ENCODE results near the gene RAB23.

RAB23 gene

GRCh38 chr6:57221191-57221935 is 744 bp downstream of the RAB23 start:
- ATAC-seq (replicated peaks; ENCODE audit: extremely low read depth, poor library complexity, severe bottlenecking), result peak; percentile 54
- H3K36me3 Mint-ChIP-seq (ENCODE audit: insufficient read depth), result peaks cover 9% of the 10 kb centered on the region
- H3K27ac Mint-ChIP-seq (ENCODE audit: low read depth), result peak overlapping the region; percentile 95
- DNase-seq (ENCODE audit: low spot score in 2 of 2), result peak; percentile 19 to 28
- H3K4me1 Mint-ChIP-seq, result peaks cover 10% of the 10 kb centered on the region
- no peaks in the 10 kb centered on the region for H3K9me3 Mint-ChIP-seq
- no peaks in the 10 kb centered on the region for H3K27me3 Mint-ChIP-seq
- H3K4me3 Mint-ChIP-seq, result peak overlapping the region; percentile 98

GRCh38 chr6:57220083-57220703 is 1.9 kb downstream of the RAB23 start:
- Mint-ChIP-seq H3K36me3 (ENCODE audit: insufficient read depth) (peaks cover 9% of the 10 kb centered on the region), H3K4me1 (peaks cover 10% of the 10 kb centered on the region), H3K4me3 (peak overlapping the region; percentile 37), H3K27ac (ENCODE audit: low read depth) (no peak overlapping the region), H3K9me3 (no peaks in the 10 kb centered on the region), H3K27me3 (no peaks in the 10 kb centered on the region)
- ATAC-seq (replicated peaks; ENCODE audit: extremely low read depth, poor library complexity, severe bottlenecking) (no peak), DNase-seq (ENCODE audit: low spot score in 2 of 2) (no peak)

DNA sequence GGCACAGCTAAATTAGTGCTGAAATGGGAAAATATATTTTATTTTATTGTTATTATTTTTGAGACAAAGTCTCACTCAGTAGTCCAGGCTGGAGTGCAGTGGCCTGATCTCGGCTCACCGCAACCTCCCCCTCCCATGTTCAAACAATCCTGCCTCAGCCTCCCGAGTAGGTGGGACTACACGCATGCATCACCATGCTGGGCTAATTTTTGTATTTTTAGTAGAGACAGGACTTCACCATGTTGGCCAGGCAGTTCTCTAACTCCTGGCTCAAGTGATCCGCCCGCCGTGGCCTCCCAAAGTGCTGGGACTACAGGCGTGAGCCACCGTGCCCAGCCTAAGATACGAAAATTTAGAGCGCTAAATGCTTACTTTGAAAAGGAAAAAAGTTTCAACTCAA is 4.8 kb downstream of the RAB23 start:
- no peak overlapping the region for H3K4me3 Mint-ChIP-seq
- no peak overlapping the region for H3K27ac Mint-ChIP-seq (ENCODE audit: low read depth)
- H3K36me3 Mint-ChIP-seq (ENCODE audit: insufficient read depth), result peaks cover 6% of the 10 kb centered on the region
- DNase-seq (ENCODE audit: low spot score in 2 of 2) (no peak), ATAC-seq (replicated peaks; ENCODE audit: extremely low read depth, poor library complexity, severe bottlenecking) (no peak)
- no peaks in the 10 kb centered on the region for H3K27me3 Mint-ChIP-seq
- peaks cover 22% of the 10 kb centered on the region for H3K4me1 Mint-ChIP-seq
- H3K9me3 Mint-ChIP-seq, result no peaks in the 10 kb centered on the region

- ATAC-seq (replicated peaks; ENCODE audit: extremely low read depth, poor library complexity, severe bottlenecking) (peak; percentile 32), DNase-seq (ENCODE audit: low spot score in 2 of 2) (no peak)
- Mint-ChIP-seq H3K36me3 (ENCODE audit: insufficient read depth) (peaks cover 2% of the 10 kb centered on the region), H3K27ac (ENCODE audit: low read depth) (no peak overlapping the region), H3K4me1 (peaks cover 17% of the 10 kb centered on the region), H3K4me3 (no peak overlapping the region), H3K27me3 (no peaks in the 10 kb centered on the region), H3K9me3 (no peaks in the 10 kb centered on the region)
Observed at GRCh38 chr6:57216235-57217101, 5.6 kb downstream of the RAB23 start.

DNA sequence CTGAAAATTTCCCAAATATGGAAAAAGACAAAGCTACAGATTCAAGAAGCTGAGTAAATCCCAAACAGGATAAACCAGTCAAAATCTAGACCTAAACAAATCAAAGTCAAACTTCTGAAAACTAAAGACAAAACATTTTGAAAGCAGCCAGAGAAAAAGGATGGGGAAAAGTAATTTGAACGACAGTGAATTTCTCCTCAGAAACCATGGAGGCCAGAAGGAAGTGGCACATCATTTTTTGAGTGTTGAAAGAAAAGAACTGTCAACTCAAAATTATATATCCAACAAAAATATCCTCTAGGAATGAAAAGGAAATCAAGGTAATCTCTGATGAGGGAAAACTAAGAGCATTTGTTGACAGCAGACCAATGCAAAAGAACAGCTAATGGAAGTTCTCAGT is 6.8 kb downstream of the RAB23 start:
- peaks cover 12% of the 10 kb centered on the region for H3K4me1 Mint-ChIP-seq
- no peaks in the 10 kb centered on the region for H3K27me3 Mint-ChIP-seq
- H3K4me3 Mint-ChIP-seq, result no peak overlapping the region
- H3K36me3 Mint-ChIP-seq (ENCODE audit: insufficient read depth), result no peaks in the 10 kb centered on the region
- DNase-seq (ENCODE audit: low spot score in 2 of 2), result no peak
- no peak for ATAC-seq (replicated peaks; ENCODE audit: extremely low read depth, poor library complexity, severe bottlenecking)
- H3K27ac Mint-ChIP-seq (ENCODE audit: low read depth), result no peak overlapping the region
- no peaks in the 10 kb centered on the region for H3K9me3 Mint-ChIP-seq

DNA sequence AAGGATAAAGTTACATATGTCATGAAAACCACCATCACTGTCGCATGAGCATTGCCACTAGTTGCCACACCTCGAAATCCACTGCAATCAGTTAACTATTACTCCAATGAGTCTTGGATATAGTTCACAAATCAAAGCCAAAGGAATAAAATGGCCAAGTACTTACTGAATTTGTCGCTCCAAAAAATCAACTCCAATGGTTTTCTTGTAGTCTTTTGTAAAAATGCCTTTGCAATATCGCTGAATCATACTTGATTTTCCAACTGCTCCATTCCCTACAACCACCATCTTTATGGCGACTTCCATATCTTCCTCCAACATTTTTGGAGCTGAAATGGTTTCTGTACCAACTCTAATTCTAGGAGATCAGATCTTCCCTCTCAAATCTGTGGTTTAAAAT is 12.0 kb downstream of the RAB23 start:
- Mint-ChIP-seq H3K27ac (ENCODE audit: low read depth) (no peak overlapping the region), H3K27me3 (no peaks in the 10 kb centered on the region), H3K4me1 (peaks cover 12% of the 10 kb centered on the region), H3K36me3 (ENCODE audit: insufficient read depth) (no peaks in the 10 kb centered on the region), H3K9me3 (no peaks in the 10 kb centered on the region), H3K4me3 (no peak overlapping the region)
- ATAC-seq (replicated peaks; ENCODE audit: extremely low read depth, poor library complexity, severe bottlenecking) (no peak), DNase-seq (ENCODE audit: low spot score in 2 of 2) (no peak)

GRCh38 chr6:57209030-57209429 is 13.1 kb downstream of the RAB23 start:
- H3K36me3 Mint-ChIP-seq (ENCODE audit: insufficient read depth), result no peaks in the 10 kb centered on the region
- DNase-seq (ENCODE audit: low spot score in 2 of 2) (no peak), ATAC-seq (replicated peaks; ENCODE audit: extremely low read depth, poor library complexity, severe bottlenecking) (no peak)
- no peaks in the 10 kb centered on the region for H3K9me3 Mint-ChIP-seq
- H3K27me3 Mint-ChIP-seq, result no peaks in the 10 kb centered on the region
- H3K27ac Mint-ChIP-seq (ENCODE audit: low read depth), result no peak overlapping the region
- no peak overlapping the region for H3K4me3 Mint-ChIP-seq
- H3K4me1 Mint-ChIP-seq, result peaks cover 5% of the 10 kb centered on the region

DNA sequence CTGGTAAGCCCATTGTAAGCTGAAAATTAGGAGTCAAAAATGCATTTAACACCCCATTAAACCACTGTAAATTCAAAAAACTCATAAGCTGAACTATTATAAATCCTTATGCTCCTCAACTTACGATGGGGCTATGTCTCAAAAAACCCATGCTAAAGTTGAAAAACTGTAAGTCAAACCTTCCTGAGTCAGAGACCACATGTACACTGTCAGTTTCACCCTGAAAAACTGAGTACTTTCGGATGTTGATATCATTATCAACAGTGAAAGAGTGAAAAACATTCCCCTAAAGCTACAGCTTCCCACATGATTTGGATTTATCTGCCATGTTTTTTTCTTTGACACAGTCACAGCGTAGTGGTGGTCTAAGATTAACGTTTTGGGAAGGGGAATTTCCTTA is 14.2 kb downstream of the RAB23 start:
- Mint-ChIP-seq H3K4me3 (no peak overlapping the region), H3K27me3 (no peaks in the 10 kb centered on the region), H3K9me3 (no peaks in the 10 kb centered on the region), H3K36me3 (ENCODE audit: insufficient read depth) (no peaks in the 10 kb centered on the region), H3K27ac (ENCODE audit: low read depth) (no peak overlapping the region), H3K4me1 (no peaks in the 10 kb centered on the region)
- ATAC-seq (replicated peaks; ENCODE audit: extremely low read depth, poor library complexity, severe bottlenecking) (no peak), DNase-seq (ENCODE audit: low spot score in 2 of 2) (no peak)

DNA sequence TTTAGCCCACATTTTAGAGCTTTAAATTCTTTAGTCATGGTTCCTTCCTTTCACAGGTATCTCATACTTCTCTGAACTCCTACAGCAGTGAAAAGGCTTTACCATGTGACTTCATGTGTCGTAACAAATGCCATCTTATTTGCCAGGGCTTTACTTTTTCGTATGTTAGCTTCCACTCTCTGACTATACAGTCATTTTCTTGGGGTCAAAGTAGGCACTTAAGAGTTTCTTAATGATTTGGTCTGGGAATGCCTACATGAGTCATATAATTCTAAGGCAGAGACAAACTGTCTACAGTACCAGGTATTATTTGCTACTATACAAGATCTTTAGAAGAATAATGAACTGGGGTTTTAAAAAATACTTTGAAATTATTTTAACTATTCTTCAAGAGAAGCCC is 15.0 kb downstream of the RAB23 start:
- Mint-ChIP-seq H3K27ac (ENCODE audit: low read depth) (no peak overlapping the region), H3K4me1 (no peaks in the 10 kb centered on the region), H3K4me3 (no peak overlapping the region), H3K27me3 (no peaks in the 10 kb centered on the region), H3K9me3 (no peaks in the 10 kb centered on the region), H3K36me3 (ENCODE audit: insufficient read depth) (no peaks in the 10 kb centered on the region)
- DNase-seq (ENCODE audit: low spot score in 2 of 2), result no peak
- no peak for ATAC-seq (replicated peaks; ENCODE audit: extremely low read depth, poor library complexity, severe bottlenecking)

GRCh38 chr6:57205550-57206328 is 16.4 kb downstream of the RAB23 start:
- Mint-ChIP-seq H3K4me3 (no peak overlapping the region), H3K9me3 (no peaks in the 10 kb centered on the region), H3K36me3 (ENCODE audit: insufficient read depth) (no peaks in the 10 kb centered on the region), H3K27me3 (no peaks in the 10 kb centered on the region), H3K4me1 (no peaks in the 10 kb centered on the region), H3K27ac (ENCODE audit: low read depth) (no peak overlapping the region)
- no peak for ATAC-seq (replicated peaks; ENCODE audit: extremely low read depth, poor library complexity, severe bottlenecking)
- DNase-seq (ENCODE audit: low spot score in 2 of 2), result no peak

DNA sequence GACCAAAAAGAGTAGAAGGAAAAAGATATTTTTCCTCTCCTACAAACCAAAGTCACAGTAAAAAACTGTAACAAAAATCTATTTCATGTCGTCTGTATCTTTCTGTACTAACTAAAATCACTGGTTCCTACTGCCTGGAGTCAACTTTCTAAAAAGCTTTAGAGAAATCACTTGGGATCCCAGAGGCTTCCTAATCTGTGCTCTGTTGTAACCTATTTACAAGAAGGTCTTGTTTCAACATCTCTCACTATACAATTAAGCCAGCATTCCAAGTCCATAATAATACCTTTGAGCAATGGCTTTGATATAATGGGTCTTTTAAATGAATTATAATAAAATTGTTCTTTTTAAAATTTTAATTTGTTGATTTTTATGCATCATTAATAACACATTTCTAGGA is 20.4 kb downstream of the RAB23 start:
- Mint-ChIP-seq H3K36me3 (ENCODE audit: insufficient read depth) (peaks cover 2% of the 10 kb centered on the region), H3K4me3 (no peak overlapping the region), H3K4me1 (no peaks in the 10 kb centered on the region), H3K27ac (ENCODE audit: low read depth) (no peak overlapping the region), H3K9me3 (no peaks in the 10 kb centered on the region), H3K27me3 (no peaks in the 10 kb centered on the region)
- DNase-seq (ENCODE audit: low spot score in 2 of 2), result no peak
- no peak for ATAC-seq (replicated peaks; ENCODE audit: extremely low read depth, poor library complexity, severe bottlenecking)

GRCh38 chr6:57198926-57199636 is 23.0 kb downstream of the RAB23 start:
- no peak for ATAC-seq (replicated peaks; ENCODE audit: extremely low read depth, poor library complexity, severe bottlenecking)
- no peak overlapping the region for H3K4me3 Mint-ChIP-seq

More at GRCh38 chr6:57198926-57199636, 23.0 kb downstream of the RAB23 start:
- H3K9me3 Mint-ChIP-seq, result no peaks in the 10 kb centered on the region
- DNase-seq (ENCODE audit: low spot score in 2 of 2), result no peak
- H3K27me3 Mint-ChIP-seq, result no peaks in the 10 kb centered on the region
- H3K27ac Mint-ChIP-seq (ENCODE audit: low read depth), result no peak overlapping the region
- H3K36me3 Mint-ChIP-seq (ENCODE audit: insufficient read depth), result peaks cover 2% of the 10 kb centered on the region
- no peaks in the 10 kb centered on the region for H3K4me1 Mint-ChIP-seq
